Natural killer cell (primary cell): ENCODE measurements around the gene AP4M1. TPM values are rescaled to one million over a fixed set of nuclear protein-coding genes. Genes with fewer than 3 reads are reported as not detected.
A peak's percentile ranks its signal among the peaks of the same experiment; 100 is the strongest.
"Not testable (repeated sequence)": the region's sequence is repeated elsewhere in the genome, so short reads cannot be mapped to it uniquely, and the experiment has no call there.

Source experiments
- ATAC-seq, 3 donors: fragments of 150-1000 bp in 2 of 3; fragments of 200-7000 bp in 1 of 3; cut with Tn5 transposase; 1 replicate in 1 of 3; 2 replicates in 2 of 3; pipeline ENCODE4 v1.10.0; 2021; ENCODE audit warnings: mild to moderate bottlenecking in 2 of 3, moderate library complexity in 2 of 3
- DNase-seq, 2 donors: peaks; one replicate each; pipeline versions ENCODE4 v3.0.0 to v3.0.0-alpha.2; 2013 to 2021; ENCODE audit warnings: mixed read lengths in 1 of 2
- H3K27ac ChIP-seq: one replicate; pipeline ENCODE4 v1.5.1; 2013; ENCODE audit warnings: mild to moderate bottlenecking, low read length
- H3K27me3 ChIP-seq: one replicate; pipeline ENCODE4 v1.6.1; 2013; ENCODE audit warnings: low read length; ENCODE audit not compliant: control insufficient read depth, insufficient read depth
- H3K36me3 ChIP-seq: one replicate; pipeline ENCODE4 v1.6.1; 2013; ENCODE audit warnings: low read length; ENCODE audit not compliant: control insufficient read depth, insufficient read depth
- H3K4me1 ChIP-seq: one replicate; pipeline ENCODE4 v1.6.1; 2013; ENCODE audit warnings: low read length; ENCODE audit not compliant: control insufficient read depth, insufficient read depth
- H3K4me3 ChIP-seq: one replicate; pipeline ENCODE4 v1.5.1; 2013; ENCODE audit warnings: low read length
- H3K9me3 ChIP-seq: one replicate; pipeline ENCODE4 v1.6.1; 2013; ENCODE audit warnings: low read length; ENCODE audit not compliant: control insufficient read depth, insufficient read depth
- H3K27ac Mint-ChIP-seq, 2 donors: one replicate each; pipeline ENCODE4 v1.8.0; 2022; ENCODE audit warnings: mild to moderate bottlenecking in 2 of 2, mixed read lengths in 2 of 2, moderate library complexity in 1 of 2
- H3K27me3 Mint-ChIP-seq, 2 donors: one replicate each; pipeline ENCODE4 v1.8.0; 2022; ENCODE audit warnings: low read depth in 2 of 2, mixed read lengths in 2 of 2
- H3K36me3 Mint-ChIP-seq: one replicate; pipeline ENCODE4 v1.8.0; 2022; ENCODE audit warnings: mixed read lengths
- H3K4me1 Mint-ChIP-seq, 2 donors: one replicate each; pipeline ENCODE4 v1.8.0; 2022; ENCODE audit warnings: mixed read lengths in 2 of 2
- H3K4me3 Mint-ChIP-seq: one replicate; pipeline ENCODE4 v1.8.0; 2022; ENCODE audit warnings: mild to moderate bottlenecking, moderate library complexity, mixed read lengths
- H3K9me3 Mint-ChIP-seq, 2 donors: one replicate each; pipeline ENCODE4 v1.8.0; 2022; ENCODE audit warnings: mixed read lengths in 2 of 2
- WGBS: methylation state at CpG from one replicate; pipeline ENCODE4 v1.1.7; 2013; ENCODE audit warnings: missing lambda C conversion rate; ENCODE audit not compliant: insufficient coverage; 5-methylcytosine and 5-hydroxymethylcytosine counted together
- intact Hi-C: fragments of 100-400 bp; cut with micrococcal nuclease; formaldehyde crosslinking; loops from one replicate; pipeline ENCODE4 v1.14.2; 2022
- total RNA-seq, 4 donors: library from RNA; stranded (reverse); fragments of 120-200 nt in 1 of 4; gene quantifications; one replicate each; pipeline versions ENCODE4 v1.2.3 to v1.2.4, GENCODE V29; 2013 to 2022
- TF ChIP-seq, protein P1 (sequence below): fragments of 200-600 bp; IDR thresholded peaks from one replicate; pipeline ENCODE4 v1.8.0; 2022; ENCODE audit warnings: antibody characterized with exemption

AP4M1 gene
- total RNA-seq, 3 donors from 2014 or later (not counting 1 experiment from before 2014, with no cell fraction given) = 8.4 to 12.8 (median 12.7) TPM

DNA sequence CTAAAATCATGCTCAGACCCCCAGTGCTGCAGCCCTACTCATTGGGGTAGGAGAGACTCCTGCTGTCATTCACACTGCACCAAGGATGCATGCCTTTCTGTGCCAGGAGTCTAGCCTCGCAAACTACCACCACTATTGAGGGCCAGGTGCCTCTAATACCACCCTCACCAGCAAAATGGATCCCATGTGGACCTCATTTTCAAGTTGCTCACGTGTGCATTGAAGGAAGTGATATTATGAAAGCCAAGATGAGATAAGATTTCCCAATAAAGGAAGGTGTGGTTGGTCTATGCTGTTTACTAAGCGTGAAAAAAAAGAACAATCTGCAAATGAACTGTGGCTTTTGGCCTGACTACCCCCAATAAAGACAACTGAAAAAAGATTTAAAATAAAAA is 40.1 kb downstream of the AP4M1 start:
- intact Hi-C loops = no loop called here
- no peak overlapping the region for H3K27ac ChIP-seq
- DNase-seq = no peak
- Mint-ChIP-seq H3K4me3 (no peak overlapping the region), H3K27ac (no peak overlapping the region), H3K36me3 (no peaks in the 10 kb centered on the region), H3K9me3 (no peaks in the 10 kb centered on the region), H3K27me3 (peaks cover 0 to 6% of the 10 kb centered on the region in 2 donors), H3K4me1 (no peaks in the 10 kb centered on the region)
- no peaks in the 10 kb centered on the region for H3K9me3 ChIP-seq
- H3K27me3 ChIP-seq = no peaks in the 10 kb centered on the region
- 41% methylated on average over 3 of the region's 3 CpGs for WGBS
- ATAC-seq = peak in 1 of 3 donors; percentile 53
- no peaks in the 10 kb centered on the region for H3K4me1 ChIP-seq
- H3K4me3 ChIP-seq = no peak overlapping the region
- TF ChIP-seq, protein P1, sequence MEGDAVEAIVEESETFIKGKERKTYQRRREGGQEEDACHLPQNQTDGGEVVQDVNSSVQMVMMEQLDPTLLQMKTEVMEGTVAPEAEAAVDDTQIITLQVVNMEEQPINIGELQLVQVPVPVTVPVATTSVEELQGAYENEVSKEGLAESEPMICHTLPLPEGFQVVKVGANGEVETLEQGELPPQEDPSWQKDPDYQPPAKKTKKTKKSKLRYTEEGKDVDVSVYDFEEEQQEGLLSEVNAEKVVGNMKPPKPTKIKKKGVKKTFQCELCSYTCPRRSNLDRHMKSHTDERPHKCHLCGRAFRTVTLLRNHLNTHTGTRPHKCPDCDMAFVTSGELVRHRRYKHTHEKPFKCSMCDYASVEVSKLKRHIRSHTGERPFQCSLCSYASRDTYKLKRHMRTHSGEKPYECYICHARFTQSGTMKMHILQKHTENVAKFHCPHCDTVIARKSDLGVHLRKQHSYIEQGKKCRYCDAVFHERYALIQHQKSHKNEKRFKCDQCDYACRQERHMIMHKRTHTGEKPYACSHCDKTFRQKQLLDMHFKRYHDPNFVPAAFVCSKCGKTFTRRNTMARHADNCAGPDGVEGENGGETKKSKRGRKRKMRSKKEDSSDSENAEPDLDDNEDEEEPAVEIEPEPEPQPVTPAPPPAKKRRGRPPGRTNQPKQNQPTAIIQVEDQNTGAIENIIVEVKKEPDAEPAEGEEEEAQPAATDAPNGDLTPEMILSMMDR = no peak
- no peaks in the 10 kb centered on the region for H3K36me3 ChIP-seq

DNA sequence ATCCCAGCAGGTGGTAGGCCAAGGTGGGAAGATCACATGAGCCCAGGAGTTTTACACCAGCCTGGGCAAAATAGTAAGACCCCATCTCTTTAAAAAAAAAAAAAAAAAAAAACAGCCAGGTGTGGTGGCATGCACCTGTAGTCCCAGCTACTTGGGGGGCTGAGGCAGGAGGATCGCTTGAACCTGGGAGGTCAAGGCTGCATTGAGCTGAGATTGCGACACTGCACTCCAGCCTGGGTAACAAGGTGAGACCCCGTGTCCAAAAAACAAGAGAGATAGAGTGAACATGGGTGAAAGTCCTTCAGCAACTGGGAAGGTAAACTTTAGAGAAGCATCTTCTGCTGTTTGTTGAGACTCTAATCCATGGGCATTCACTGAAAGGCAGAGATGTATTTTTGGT is 41.0 kb downstream of the AP4M1 start:
- Mint-ChIP-seq H3K27ac (no peak overlapping the region), H3K27me3 (peaks cover 0 to 6% of the 10 kb centered on the region in 2 donors), H3K4me1 (no peaks in the 10 kb centered on the region), H3K4me3 (no peak overlapping the region), H3K9me3 (no peaks in the 10 kb centered on the region), H3K36me3 (no peaks in the 10 kb centered on the region)
- H3K36me3 ChIP-seq = no peaks in the 10 kb centered on the region
- no peaks in the 10 kb centered on the region for H3K27me3 ChIP-seq
- DNase-seq (no peak), ATAC-seq (no peak)
- no peaks in the 10 kb centered on the region for H3K4me1 ChIP-seq
- H3K27ac ChIP-seq = no peak overlapping the region
- 95% methylated on average over 3 of the region's 3 CpGs for WGBS
- intact Hi-C loops = no loop called here
- H3K9me3 ChIP-seq = no peaks in the 10 kb centered on the region
- no peak overlapping the region for H3K4me3 ChIP-seq
- TF ChIP-seq, protein P1 = no peak

GRCh38 chr7:100146350-100146749 is 44.9 kb downstream of the AP4M1 start:
- H3K4me3 ChIP-seq, H3K4me3 Mint-ChIP-seq, H3K36me3 Mint-ChIP-seq, H3K27ac ChIP-seq, H3K27ac Mint-ChIP-seq, H3K36me3 ChIP-seq, DNase-seq, H3K9me3 ChIP-seq, intact Hi-C loops, ATAC-seq, H3K27me3 ChIP-seq, H3K9me3 Mint-ChIP-seq, H3K27me3 Mint-ChIP-seq: not testable (repeated sequence)
- 96% methylated on average over 4 of the region's 4 CpGs for WGBS
- peaks cover 23 to 26% of the 10 kb centered on the region in 2 donors for H3K4me1 Mint-ChIP-seq
- H3K4me1 ChIP-seq = peaks cover 17% of the 10 kb centered on the region

GRCh38 chr7:100147278-100147677 is 45.8 kb downstream of the AP4M1 start:
- Histone ChIP-seq H3K36me3 (no peaks in the 10 kb centered on the region), H3K9me3 (no peaks in the 10 kb centered on the region), H3K27me3 (no peaks in the 10 kb centered on the region), H3K27ac (no peak overlapping the region), H3K4me3 (no peak overlapping the region), H3K4me1 (peaks cover 20% of the 10 kb centered on the region)
- no peak for ATAC-seq
- no peaks in the 10 kb centered on the region for H3K9me3 Mint-ChIP-seq
- DNase-seq = no peak
- TF ChIP-seq, protein P1 = no peak
- intact Hi-C loops = no loop called here
- H3K27ac Mint-ChIP-seq = no peak overlapping the region
- H3K4me1 Mint-ChIP-seq = peaks cover 27 to 29% of the 10 kb centered on the region in 2 donors
- no peaks in the 10 kb centered on the region for H3K36me3 Mint-ChIP-seq
- no peak overlapping the region for H3K4me3 Mint-ChIP-seq
- 100% methylated on average over 2 of the region's 2 CpGs for WGBS
- H3K27me3 Mint-ChIP-seq = no peaks in the 10 kb centered on the region
